HG03135 (cell line): ENCODE results near the gene ADAMTSL3.

Experiments used
- ATAC-seq: cut with Tn5 transposase; IDR thresholded peaks from one replicate; pipeline ENCODE4 v1.9.1; 2021; ENCODE audit warnings: mild to moderate bottlenecking, moderate library complexity; ENCODE audit not compliant: unreplicated experiment

Gene ADAMTSL3, protein sequence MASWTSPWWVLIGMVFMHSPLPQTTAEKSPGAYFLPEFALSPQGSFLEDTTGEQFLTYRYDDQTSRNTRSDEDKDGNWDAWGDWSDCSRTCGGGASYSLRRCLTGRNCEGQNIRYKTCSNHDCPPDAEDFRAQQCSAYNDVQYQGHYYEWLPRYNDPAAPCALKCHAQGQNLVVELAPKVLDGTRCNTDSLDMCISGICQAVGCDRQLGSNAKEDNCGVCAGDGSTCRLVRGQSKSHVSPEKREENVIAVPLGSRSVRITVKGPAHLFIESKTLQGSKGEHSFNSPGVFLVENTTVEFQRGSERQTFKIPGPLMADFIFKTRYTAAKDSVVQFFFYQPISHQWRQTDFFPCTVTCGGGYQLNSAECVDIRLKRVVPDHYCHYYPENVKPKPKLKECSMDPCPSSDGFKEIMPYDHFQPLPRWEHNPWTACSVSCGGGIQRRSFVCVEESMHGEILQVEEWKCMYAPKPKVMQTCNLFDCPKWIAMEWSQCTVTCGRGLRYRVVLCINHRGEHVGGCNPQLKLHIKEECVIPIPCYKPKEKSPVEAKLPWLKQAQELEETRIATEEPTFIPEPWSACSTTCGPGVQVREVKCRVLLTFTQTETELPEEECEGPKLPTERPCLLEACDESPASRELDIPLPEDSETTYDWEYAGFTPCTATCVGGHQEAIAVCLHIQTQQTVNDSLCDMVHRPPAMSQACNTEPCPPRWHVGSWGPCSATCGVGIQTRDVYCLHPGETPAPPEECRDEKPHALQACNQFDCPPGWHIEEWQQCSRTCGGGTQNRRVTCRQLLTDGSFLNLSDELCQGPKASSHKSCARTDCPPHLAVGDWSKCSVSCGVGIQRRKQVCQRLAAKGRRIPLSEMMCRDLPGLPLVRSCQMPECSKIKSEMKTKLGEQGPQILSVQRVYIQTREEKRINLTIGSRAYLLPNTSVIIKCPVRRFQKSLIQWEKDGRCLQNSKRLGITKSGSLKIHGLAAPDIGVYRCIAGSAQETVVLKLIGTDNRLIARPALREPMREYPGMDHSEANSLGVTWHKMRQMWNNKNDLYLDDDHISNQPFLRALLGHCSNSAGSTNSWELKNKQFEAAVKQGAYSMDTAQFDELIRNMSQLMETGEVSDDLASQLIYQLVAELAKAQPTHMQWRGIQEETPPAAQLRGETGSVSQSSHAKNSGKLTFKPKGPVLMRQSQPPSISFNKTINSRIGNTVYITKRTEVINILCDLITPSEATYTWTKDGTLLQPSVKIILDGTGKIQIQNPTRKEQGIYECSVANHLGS (N-terminal part only)

GRCh38 chr15:83653639-83654378, at the start of gene ADAMTSL3:
Gene ADAMTSL3 (plus strand): TSS chr15:83654123. CDS start chr15:83655762, 1,639 bp downstream.
- no peak for ATAC-seq

GRCh38 chr15:83604549-83604948, 49.4 kb upstream of the ADAMTSL3 start:
- ATAC-seq = no peak

- no peak for ATAC-seq
These were observed 48.6 kb upstream of the ADAMTSL3 start for GRCh38 chr15:83605111-83605945.

- no peak for ATAC-seq
These were observed 43.8 kb upstream of the ADAMTSL3 start for GRCh38 chr15:83610132-83610531.

- no peak for ATAC-seq
These were observed 42.8 kb upstream of the ADAMTSL3 start for GRCh38 chr15:83610901-83611685.

DNA sequence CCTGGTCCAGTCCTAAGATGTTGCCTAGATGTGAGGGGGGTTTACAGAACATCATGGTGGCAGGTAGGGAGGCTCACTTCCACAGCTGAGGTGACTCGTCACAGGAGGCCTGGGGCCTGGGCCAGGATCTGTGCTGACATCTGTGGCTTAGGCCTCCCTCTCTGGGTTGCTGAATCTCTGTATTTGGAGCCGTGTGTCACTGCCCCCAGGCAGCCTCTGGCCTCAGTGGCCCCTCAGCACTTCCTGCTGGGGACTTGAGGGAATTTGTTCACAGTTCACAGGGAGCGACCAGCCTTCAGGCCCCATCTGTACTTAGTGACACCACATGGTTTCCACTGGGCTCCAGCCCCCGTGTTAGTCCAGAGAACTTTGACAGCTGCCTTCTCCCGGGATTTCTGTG, 41.7 kb upstream of the ADAMTSL3 start:
- no peak for ATAC-seq

DNA sequence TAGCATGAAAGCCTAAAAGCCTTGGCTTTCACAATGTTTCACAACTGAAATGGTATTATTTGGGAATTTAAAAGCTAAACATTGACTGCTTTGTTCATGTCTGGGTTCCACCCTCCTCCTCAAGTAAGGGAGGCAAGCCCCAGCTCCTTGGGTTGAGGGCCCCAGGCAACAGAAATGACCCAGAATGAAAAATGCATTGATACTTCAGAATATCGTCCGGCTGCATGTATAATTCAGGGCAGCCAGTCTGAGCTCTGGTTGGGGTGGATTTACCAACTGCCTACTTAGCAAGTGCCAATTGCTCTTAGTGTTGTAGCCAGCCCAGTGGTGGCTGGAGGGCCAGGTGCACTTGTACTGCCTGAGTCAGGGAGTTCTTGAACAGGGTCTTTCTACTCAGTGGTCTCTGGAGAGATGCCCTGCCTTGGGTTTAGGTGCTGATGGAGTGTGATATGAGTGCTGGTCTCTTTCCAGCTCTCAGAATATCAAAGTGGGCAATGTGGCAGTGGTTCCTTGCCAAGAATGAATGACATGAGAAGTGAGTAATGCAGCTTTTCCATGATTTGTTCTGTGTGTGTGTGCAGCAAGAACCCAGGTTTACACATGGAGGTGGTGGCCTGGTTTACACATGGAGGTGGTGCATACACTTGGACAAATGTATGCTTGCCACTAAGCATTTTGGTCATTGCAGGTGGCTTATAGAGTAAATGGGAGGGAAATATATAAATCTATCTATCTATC, 40.9 kb upstream of the ADAMTSL3 start:
- ATAC-seq = no peak

- ATAC-seq = no peak
These were observed 40.2 kb upstream of the ADAMTSL3 start for GRCh38 chr15:83613714-83614113.

- ATAC-seq = no peak
These were observed 37.1 kb upstream of the ADAMTSL3 start for GRCh38 chr15:83616840-83617239.

- ATAC-seq = no peak
These were observed 27.6 kb upstream of the ADAMTSL3 start for GRCh38 chr15:83626171-83626802.

GRCh38 chr15:83631534-83631933, 22.4 kb upstream of the ADAMTSL3 start:
- ATAC-seq = no peak

- no peak for ATAC-seq
These were observed 10.7 kb upstream of the ADAMTSL3 start for GRCh38 chr15:83643201-83643600.

DNA sequence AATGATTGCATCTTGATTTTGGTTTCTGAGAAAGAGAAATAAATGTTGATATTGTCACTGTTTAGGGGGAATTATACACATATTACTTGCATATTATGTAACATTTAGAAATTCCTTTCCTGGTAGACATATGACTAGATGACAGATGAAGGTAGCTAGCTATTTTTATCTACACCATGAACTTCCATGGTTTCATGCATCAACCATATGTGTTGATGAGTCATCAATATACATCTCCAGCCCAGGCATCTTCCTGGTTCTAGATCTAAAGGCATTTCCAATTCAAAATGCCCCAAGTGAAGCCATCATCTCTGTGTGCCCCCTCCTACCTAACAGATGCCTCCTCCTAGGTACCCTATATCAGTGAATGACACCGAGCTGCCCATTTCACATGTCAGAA, 9.5 kb upstream of the ADAMTSL3 start:
- no peak for ATAC-seq

DNA sequence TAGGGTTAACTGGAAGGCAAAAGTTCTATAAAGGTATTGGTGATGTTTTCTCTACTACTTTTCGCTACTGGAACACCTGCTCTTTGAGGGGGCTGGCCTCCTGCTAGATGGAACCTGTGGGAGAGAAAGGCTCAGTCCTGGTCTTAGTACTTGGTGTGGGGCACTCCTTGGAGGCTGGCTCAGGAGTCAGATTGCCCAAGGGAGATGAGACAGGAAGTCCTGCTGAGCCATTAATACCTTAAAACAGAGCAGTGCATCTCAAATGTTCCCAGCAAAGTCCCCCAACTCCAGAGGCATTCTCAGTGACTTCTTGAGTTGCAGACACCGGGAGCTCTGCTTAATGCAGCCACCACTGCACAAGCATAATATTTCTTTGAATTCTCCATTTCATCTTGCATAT, 3.1 kb upstream of the ADAMTSL3 start:
- no peak for ATAC-seq

GRCh38 chr15:83651541-83651940, 2.4 kb upstream of the ADAMTSL3 start:
- no peak for ATAC-seq

DNA sequence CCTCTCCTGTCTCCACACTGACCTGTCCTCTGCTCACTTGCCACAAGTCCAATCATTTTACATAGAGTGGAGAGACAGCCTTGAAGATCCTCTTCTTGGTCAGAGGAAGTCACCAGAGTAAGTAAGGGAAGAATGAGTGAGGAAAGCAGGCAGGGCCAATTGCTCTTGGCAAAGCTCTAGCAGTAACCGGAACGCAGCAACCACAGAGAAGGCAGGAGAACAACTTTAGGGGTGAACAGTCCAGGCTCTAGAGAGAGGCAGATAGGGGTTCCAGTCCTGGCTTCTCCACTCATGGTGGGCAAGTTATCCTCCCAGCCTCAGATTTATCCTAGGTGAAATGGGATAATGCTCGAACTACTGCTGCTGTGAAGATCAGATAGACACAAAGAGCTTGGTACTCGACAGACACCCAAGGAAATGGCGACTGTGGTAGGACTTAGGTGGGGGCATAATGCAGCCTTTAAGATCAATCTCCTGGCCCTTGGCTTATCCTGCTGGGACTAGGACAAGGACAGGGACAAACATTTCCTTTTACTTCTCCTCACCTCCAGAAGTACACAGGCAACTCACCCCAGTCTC, 1.2 kb upstream of the ADAMTSL3 start:
- ATAC-seq = no peak

- no peak for ATAC-seq
These were observed 660 bp upstream of the ADAMTSL3 start for GRCh38 chr15:83653288-83653638.
